NK-92 treated with Interleukin-12 subunit alpha and Interleukin-12 subunit beta, amount 100 ng/mL, for 24 hours (cell line): Measurements from ENCODE around the gene ALG12.

ENCODE experiments used
- DNase-seq: peaks from one replicate; lab custom pipeline; 2025; lab: John Stamatoyannopoulos, UW

Gene ALG12

GRCh38 chr22:49957826-49958365, 39.7 kb upstream of the ALG12 start:
- no peak for DNase-seq

- DNase-seq = no peak
Measured at GRCh38 chr22:49956914-49957825, 38.9 kb upstream of the ALG12 start.

GRCh38 chr22:49956418-49956770, 38.2 kb upstream of the ALG12 start:
- DNase-seq = no peak

- no peak for DNase-seq
Measured at GRCh38 chr22:49955581-49956417, 37.6 kb upstream of the ALG12 start.

GRCh38 chr22:49954991-49955580, 36.8 kb upstream of the ALG12 start:
- DNase-seq = no peak

GRCh38 chr22:49954354-49954753, 36.1 kb upstream of the ALG12 start:
- no peak for DNase-seq

GRCh38 chr22:49953680-49954344, 35.6 kb upstream of the ALG12 start:
- DNase-seq = no peak

GRCh38 chr22:49953027-49953679, 34.9 kb upstream of the ALG12 start:
- DNase-seq = no peak

- no peak for DNase-seq
Measured at GRCh38 chr22:49951986-49952896, 34.0 kb upstream of the ALG12 start.

GRCh38 chr22:49951678-49951985, 33.4 kb upstream of the ALG12 start:
- DNase-seq = no peak

GRCh38 chr22:49951000-49951677, 32.9 kb upstream of the ALG12 start:
- no peak for DNase-seq

GRCh38 chr22:49950396-49950994, 32.3 kb upstream of the ALG12 start:
- no peak for DNase-seq

- DNase-seq = no peak
Measured at GRCh38 chr22:49949914-49950292, 31.7 kb upstream of the ALG12 start.

GRCh38 chr22:49948958-49949913, 31.0 kb upstream of the ALG12 start:
- DNase-seq = no peak

GRCh38 chr22:49948116-49948957, 30.1 kb upstream of the ALG12 start:
- DNase-seq = no peak

- DNase-seq = no peak
Measured at GRCh38 chr22:49947296-49947622, 29.0 kb upstream of the ALG12 start.

- DNase-seq = no peak
Measured at GRCh38 chr22:49946612-49947295, 28.5 kb upstream of the ALG12 start.
